Loucy (cell line): ENCODE results near the gene CGN.

ENCODE experiments used
- EZH2phosphoT487 ChIP-seq: fragments of 200-600 bp; IDR thresholded peaks from 2 replicates; pipeline ENCODE4 v1.6.1; 2018; ENCODE audit warnings: antibody characterized with exemption, mild to moderate bottlenecking, moderate library complexity, borderline replicate concordance
- TF ChIP-seq, protein P1 (sequence below): fragments of 200-600 bp; sonication (generic); conservative IDR thresholded peaks from 2 replicates; pipeline ENCODE4 v1.5.1; 2014; ENCODE audit warnings: mild to moderate bottlenecking, antibody characterized with exemption, low read length

DNA sequence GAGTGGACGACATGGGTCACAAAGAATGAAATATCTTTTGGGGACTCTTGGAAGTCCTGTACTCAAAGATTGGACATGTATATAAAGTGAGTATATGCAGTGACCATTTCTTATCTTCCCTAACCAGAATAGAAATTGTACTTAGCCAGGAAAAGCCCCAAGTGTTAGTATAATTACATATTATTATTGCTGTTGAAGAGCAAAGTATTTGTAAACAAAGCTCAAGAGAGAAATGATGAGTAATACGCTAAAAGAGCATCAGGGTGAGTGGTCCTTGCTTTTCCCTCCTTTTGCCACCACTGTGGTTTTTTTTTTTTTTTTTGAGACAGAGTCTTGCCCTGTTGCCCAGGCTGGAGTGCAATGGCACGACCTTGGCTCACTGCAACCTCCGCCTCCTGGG, 6.4 kb upstream of the CGN start:
- TF ChIP-seq, protein P1, sequence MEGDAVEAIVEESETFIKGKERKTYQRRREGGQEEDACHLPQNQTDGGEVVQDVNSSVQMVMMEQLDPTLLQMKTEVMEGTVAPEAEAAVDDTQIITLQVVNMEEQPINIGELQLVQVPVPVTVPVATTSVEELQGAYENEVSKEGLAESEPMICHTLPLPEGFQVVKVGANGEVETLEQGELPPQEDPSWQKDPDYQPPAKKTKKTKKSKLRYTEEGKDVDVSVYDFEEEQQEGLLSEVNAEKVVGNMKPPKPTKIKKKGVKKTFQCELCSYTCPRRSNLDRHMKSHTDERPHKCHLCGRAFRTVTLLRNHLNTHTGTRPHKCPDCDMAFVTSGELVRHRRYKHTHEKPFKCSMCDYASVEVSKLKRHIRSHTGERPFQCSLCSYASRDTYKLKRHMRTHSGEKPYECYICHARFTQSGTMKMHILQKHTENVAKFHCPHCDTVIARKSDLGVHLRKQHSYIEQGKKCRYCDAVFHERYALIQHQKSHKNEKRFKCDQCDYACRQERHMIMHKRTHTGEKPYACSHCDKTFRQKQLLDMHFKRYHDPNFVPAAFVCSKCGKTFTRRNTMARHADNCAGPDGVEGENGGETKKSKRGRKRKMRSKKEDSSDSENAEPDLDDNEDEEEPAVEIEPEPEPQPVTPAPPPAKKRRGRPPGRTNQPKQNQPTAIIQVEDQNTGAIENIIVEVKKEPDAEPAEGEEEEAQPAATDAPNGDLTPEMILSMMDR: no peak
- TF ChIP-seq EZH2phosphoT487: no peak
